NCI-H1436 treated with DMSO at 0.1 percent for 48 hours (cell line): Measurements from ENCODE around the gene ARSD.
"Not testable (repeated sequence)": the region's sequence is repeated elsewhere in the genome, so short reads cannot be mapped to it uniquely, and the experiment has no call there.

Experiments
- DNase-seq: peaks from one replicate; lab custom pipeline; 2025; lab: John Stamatoyannopoulos, UW

ARSD gene

DNA sequence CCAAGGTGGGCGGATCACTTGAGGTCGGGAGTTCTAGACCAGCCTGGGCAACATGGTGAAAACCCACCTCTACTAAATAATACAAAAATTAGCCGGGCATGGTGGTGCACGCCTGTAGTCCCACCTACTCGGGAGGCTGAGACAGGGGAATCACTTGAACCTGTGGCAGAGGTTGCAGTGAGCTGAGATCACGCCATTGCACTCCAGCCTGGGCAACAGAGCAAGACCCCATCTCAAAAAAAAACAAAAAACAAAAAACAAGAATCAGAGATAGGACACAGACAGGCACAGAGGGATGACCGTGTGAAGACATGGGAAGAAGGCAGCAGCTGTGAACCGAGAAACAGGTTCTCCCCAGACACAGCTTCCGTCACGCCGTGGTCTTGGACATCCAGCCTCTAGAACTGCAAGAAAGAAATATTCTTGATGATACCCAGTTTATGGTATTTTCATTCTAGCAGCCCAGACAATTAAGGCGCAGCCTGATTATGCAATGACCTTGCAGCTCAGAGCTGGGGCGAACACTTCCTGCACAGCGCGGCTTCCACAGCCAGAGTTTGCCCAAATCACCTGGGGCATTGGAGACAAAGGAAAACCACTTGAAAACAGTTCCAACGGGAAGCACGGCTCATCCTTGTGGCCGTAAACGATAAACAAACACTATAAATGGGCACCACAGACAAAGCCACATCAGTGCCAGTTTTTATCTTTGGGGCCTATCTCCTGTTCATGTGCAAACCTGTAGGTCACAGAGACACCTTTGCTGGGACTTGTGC is 4.2 kb upstream of the ARSD start:
- DNase-seq: no peak

DNA sequence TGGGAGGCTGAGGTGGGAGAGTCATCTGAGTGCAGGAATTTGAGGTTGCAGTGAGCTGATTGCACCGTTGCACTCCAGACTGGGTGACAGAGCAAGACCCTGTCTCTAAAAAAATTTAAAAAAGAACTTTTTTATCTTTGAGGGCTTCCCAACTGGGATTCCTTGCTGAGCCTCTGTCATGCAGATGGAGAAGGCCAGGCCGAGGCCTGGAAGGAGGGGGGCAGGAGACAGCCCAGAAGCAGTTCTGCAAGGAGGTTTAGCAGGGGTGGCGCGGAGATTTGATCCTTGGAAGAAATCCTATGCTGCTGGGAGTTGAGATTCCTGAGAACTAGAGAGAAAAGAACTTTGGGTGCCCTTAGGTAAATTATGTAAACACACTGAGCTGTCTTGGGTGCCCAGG is 2.5 kb upstream of the ARSD start:
- DNase-seq: no peak

DNA sequence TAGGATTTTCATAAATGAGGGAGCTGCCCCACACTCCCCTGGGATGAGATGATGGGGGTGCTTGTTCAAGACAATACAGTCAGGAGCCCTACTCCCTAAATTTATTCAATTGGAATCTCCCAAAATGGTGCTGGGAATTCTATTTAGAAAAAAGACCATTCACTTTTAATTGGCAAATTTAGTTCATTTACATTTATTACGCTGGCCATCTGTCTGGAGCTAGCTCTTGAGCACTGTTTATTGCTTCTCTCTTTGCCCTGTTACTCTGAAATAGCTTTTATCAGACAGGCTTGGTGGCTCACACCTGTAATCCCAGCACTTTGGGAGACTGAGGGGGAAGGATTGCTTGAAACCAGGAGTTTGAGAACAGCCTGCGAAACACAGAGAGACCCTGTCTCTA is 2.0 kb upstream of the ARSD start:
- DNase-seq: no peak

DNA sequence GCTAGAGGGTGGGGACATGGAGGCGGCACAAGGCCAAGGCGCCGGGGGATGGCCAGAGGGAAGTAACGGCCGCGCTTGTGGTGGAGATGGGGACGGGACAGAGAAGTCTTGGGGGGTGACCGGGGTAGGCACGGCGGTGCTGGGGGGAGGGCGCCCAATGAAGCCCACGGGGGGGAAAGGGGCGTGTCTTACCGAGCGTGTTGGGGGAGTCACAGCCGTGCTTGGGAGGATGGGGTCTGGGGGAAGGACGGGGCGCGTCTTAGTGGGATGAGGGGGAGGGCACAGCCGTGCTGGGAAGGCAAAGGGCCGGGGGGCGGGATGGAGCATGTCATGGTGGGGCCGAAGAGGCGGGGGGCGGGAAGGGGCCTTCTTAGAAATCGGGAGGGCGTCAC is 952 bp downstream of the ARSD start:
- DNase-seq: no peak

DNA sequence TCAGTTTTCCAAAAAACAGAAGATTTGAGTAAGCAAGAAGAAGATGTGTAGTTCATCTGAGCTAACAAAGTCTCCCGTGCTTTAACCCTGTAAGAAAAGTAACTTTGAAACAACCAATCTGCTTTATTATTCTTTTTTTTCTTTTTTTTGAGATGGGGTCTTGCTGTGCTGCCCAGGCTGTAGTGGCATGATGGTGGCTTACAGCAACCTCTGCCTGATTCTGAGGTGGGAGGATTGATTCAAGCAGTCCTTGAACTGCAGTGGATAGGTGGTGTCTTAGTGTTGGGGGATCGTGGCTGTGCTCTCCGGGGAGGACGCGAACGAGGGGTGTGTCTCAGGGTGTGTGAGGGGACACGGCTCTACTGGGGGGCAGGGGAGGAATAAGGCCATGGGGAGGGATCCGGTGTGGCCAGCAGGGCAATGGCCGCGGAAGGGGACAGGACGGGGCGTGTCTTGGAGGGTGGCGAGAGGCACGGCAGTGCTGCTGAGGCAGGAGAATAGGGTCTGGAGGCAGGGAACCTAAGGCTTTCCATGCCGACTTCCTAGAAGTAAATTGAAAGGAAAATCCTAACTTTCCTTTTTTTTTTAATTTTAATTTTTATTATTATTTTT is 2.4 kb downstream of the ARSD start:
- DNase-seq: no peak

DNA sequence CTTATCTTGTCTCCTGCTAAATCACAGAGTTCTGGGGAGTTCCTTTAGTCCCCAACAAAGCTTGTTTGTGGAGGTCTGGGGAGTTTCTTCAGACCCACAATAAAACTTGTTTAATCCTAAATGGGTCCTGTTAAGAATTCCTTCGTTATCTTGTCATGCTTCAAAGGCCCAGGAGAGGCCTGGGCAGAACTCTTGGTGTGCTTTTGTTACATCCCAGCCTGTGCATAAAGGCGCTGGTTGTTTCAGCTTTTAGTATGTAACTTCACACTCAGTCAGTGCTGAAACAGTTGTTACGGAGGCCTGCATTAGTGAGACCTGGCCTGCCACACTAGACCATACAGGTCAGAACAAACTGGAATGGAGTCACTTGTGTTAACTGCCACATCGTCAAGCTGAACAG is 2.9 kb downstream of the ARSD start:
- DNase-seq: not testable (repeated sequence)

DNA sequence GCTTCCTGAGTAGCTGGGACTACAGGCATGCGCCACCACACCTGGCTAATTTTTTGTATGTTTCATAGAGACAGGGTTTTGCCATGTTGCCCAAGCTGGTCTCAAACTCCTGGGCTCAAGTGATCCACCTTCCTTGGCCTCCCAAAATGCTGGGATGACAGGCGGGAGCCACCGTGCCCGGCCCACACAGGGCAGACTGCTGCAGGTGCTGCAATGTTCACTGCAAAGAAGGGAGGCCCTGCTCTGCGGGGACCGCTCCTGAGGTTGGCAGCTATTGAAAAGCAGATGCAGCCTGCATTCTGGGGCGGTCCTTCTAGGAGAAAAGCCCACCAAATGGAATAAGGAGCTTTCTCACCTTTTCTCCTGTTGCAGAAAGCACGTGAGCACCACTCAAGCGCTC is 5.0 kb downstream of the ARSD start:
- no peak for DNase-seq

DNA sequence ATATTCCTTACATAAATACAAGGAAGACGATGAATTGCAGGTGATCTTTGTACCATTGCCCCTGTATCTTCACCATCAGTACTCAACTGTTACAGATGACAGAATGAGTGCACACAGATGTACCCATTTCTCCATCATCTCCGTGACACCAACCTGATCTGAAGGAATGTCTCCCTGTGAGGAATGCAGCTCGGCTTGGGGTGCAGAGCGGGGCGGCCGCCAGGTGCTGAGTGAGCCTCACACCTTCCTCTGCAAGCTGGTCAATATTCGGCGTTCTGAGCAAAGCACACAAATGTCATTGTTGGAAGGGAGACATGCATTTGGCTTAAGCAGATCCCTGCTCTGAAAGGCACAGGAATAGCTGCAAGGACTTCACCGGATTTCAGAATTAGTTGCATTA is 7.4 kb downstream of the ARSD start:
- DNase-seq: no peak

DNA sequence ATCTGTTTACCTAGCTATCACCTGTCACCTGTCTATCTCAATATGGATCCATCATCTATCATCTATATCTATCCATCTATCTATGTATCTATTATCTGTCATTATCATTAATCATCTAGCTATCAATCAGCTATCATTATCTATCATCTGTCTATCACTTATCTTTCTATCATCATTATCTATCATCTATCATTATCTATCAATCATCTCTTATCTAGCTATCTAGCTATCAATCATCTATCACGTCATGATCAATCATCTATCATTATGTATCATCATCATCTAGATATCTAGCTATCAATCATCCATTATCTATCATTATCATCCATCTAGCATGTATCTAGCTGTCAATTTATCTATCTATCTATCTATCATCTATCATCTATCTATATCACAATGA is 7.9 kb downstream of the ARSD start:
- DNase-seq: no peak

DNA sequence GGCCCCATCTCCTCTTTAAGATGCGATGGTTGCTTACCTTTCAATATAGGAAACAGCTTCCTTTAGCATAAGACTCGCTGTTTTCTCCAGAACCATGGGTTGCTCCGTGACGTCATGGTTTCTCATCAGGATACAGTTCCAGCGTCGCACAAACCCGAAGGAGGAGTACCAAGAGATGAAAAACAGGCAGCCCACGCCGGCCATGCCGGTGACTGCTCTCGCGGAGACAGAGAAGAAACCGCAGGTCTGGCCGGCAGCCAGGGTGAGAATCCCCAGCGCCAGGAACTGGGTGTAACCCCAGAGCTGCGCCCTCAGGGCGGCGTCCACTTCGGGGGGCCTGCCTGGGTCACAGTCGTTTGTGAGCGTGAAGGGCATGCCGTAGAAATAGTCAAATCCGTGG is 11.4 kb downstream of the ARSD start:
- DNase-seq: no peak

DNA sequence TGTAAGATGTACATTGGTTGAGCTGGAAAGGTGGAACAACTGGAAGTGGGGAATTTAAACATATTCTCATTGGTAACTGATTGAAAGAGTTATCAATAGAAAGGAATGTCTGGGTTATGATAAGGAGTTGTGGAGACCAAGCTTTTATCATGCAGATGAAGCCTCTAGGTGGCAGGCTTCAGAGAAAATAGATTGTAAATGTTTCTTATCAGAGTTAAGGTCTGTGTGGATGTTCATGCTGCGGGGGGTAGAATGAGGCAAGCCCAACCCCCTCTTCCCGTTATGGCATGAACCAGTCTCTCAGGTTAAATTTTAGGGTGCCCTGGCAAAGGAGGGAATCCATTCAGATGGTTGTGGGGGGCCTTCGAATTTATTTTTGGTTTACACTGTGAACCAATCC is 16.0 kb downstream of the ARSD start:
- no peak for DNase-seq

DNA sequence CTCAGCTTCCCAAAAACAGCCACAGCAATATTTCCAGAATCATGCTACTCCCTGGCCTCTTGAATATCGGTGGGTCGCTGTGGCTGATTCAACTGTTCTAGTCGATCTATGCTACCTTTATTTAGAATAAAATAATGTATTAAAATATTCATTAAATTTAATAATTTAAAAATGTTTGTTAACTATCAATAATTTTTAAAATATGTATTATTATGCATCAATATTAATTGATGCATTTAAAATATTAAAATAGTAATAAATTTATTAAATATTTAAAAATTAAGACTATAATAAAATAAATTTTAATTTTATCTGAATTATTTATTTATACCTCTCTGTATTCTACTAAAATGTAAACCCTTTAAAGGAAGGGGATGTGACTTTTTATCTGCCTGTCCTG is 19.0 kb downstream of the ARSD start:
- DNase-seq: no peak

DNA sequence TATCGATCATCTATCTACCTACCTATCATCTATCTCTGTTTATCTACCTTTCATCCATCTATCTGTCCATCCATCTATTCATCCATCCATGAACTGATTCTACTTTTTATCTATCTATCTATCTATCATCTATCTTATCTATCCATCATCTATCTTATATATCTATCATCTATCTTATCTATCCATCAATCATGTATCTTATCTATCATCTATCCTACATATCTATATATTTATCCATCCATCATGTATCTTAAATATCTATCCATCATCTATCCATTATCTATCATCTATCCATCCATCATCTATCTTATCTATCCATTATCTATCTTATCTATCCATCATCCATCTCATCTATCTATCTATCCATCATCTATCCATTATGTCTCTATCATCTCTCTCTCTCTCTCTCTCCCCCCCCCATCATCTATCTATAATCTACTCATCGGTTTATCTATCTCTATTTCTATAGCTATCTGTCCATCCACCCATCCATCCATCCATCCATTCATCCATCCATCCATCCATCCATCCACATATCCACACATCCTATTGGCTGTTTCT is 20.9 kb downstream of the ARSD start:
- no peak for DNase-seq

DNA sequence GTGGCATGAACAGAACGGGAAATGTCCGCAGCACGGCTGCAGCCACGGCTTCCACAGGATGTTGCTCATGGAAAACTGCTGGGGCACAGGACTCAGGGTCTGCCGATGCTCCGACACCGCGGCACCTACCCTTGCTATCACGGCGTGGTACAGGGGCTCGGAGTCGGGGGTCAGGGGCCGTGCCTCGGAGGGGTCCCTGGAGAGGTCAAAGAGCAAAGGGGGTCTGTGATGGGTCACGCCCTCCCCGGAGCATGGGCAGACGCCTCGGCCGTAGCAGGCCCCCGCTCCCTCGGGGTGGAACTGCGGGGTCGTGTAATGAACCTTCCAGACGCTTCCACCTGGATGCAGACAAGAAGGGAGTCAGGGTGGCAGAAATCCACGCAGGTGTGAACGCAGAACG is 21.8 kb downstream of the ARSD start:
- no peak for DNase-seq

DNA sequence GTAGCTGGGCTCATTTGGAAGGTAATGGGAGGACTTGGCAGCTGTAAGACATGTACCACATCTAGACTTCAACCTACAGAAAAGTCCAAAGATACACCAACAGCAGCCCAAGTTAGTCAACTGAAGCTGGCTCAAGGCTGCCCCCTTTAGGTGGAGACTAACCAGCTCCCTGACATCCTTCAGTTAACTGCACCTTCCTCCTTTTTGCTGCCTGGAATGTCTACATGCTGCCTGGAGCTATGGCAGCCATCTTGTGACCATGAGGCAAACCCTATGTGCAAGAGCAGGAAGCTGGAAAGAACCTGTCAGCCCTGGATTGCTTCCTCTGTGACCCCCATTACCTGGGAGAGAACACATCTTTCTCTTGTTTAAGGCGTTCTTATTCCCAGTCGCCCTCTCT is 25.8 kb downstream of the ARSD start:
- no peak for DNase-seq

DNA sequence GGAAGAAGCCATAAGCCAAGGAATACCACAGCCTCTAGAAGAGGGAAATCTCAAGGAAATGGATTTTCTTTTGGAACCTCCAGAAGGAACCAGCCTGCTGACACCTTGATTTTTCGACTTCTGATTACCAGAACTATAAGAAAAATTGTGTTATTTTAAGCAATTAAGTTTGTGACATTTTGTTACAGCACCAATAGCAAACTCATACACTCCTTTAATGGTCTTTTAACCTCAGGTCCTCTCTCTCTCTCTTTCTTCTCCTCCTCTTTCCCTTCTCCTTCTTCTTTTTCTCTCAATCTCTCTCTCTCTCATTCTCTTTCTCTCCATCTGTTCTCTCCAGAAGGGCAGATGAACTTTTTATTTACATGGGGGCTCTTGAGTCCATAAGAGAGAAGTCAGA is 26.3 kb downstream of the ARSD start:
- no peak for DNase-seq

DNA sequence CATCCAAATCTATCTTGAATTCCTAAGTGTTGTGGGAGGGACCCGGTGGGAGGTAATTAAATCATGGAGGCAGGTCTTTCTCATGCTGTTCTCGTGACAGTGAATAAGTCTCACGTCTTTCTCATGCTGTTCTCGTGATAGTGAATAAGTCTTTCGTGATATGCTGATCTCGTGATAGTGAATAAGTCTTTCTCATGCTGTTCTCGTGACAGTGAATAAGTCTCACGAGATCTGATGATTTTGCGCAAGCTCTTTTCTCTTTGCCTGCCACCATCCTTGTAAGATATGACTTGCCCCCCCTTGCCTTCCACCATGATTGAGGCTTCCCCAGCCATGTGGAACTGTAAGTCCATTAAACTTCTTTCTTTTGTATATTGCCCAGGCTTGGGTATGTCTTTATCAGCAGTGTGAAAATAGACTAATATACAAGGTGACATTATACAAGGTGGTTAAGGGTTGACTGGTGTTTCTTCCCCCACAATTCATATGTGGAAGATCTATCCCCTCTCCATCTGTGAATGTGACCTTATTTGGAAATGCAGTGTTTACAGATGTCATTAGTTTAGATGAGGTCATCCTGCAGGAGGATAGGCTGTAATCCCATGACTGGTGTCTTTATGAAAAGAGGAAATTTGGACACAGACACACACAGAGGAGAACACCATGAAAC is 27.6 kb downstream of the ARSD start:
- no peak for DNase-seq

DNA sequence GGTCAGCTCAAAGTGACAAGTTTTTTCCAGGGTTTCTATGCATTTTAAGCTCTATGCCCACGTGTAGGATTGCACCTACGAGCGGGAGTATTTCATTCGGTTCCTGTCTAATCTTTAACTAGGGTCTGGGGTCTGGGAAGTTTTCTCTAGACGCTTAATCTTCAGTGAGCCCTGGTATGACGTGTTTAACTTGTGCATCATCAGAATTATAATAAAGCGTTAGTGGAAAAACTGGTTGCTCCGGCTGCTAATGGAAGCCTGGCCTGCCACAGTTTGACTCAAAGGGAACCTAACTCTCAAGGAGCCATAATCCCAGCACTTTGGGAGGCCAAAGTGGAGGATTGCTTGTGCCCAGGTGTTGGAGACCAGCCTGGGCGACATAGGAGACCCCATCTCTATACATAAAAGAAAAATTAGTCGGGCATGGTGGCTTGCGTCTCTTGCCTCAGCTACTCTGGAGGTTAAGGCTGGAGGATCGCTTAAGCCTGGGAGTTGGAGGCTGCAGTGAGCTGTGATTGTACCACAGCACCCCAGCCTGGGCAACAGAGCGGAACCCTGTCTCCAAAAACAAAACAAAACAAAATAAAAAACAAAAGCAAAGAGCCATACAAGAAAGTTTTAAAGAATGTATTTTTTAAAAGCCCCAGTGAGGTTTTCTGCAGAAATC is 30.2 kb downstream of the ARSD start:
- DNase-seq: no peak

DNA sequence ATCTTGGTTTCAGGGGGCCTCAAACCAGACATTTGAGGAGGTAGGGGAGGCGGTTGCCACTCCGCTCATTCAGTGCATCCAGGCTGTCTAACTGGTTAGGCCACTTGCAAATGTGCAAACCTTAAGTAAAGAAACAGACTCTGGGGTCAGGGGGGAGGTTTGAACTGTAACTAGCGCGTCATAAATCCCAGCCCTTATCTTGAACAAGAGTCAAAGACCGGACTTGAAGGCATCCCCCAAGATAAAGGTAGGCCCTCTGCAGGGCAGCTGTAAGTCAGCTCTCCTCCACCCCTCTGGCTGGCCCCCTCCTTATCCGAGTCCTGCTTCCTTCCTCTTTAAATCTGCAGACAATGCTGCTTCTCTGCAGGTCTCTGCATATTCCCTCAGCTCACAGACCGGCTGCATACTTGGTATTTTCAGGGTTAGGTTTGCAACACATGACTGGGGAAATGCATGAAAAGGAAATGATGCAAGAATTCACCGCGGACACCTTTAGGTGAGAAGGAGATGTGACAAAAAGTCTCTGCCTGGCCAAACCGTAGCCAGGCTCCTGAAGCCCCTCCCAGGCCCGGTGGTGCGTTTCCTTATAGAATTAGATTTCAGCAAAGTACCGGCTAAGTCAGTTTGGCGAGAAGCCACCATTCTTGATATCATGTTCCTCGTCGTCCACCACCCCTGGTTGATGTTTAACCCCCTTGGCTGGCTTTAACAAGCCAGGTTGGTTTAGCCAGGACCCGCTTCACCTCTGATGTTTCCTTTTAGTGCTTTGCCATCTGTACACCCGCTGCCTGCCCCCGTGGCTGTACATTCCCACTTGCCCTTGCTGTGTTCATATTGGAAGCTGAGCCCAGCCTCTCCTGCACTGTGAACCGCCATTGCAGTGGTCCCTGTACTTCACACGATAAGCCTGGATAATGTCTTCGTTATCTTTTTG is 31.2 kb downstream of the ARSD start:
- DNase-seq: not testable (repeated sequence)

DNA sequence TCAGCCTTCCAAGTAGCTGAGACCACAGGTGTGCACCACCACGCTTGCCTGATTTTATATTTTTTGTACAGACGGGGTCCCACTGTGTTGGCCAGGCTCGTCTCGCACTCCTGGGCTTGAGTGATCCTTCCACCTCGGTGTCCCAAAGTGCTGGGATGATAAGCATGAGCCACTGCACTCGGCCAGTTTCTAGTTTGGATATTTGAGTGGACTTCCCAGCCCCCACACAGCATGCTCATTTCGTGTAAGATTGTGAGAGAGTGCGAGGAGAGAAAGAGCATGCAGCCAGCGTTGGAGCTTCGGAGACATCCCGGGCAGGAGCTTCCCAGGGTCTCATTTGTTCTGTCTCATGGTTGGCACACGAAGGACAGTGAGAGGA is 31.8 kb downstream of the ARSD start:
- no peak for DNase-seq

DNA sequence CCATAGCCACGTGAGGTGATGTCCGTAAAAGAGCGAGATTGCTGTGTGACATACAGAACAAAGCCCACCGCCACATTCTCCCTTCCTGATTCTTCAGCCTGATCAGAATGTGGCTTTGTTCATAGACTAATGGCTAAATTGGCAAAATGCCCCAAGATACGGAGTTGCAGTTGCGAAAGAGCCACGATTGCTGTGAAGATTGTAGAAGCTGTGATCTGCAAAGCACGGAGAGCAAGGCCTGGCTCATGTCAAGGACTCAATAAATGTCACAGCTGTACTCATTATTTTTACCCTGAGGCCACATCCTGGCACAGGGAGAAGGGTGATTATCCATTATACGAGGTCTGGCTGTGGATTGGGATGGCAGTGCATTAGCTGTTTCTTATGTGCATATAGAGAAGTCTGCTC is 34.2 kb downstream of the ARSD start:
- no peak for DNase-seq

DNA sequence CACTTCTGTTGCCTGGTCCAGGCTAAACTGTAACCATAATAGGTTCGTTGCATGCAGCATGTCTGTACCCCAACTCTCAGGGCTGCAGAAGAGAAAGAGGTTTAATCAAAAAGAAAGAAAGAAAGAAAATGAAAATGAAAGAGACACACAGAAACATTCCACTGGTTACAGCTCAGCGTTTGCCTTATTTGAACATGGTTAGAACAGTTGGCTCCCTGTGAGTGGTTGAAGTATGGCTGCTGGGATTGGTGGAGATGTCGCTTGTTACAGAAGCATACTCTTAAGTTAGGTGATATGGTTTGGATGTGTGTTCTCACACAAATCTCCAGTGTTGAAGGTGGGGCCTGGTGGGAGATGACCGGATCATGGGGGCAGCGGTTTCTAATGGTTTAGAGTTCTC is 36.3 kb downstream of the ARSD start:
- DNase-seq: no peak
